AG09309 (cell line): ENCODE data around the gene ATP2B3.
A peak's percentile ranks its signal among the peaks of the same experiment; 100 is the strongest.

ENCODE experiments used
- DNase-seq: peaks from one replicate; pipeline ENCODE4 v3.0.0-alpha.2; 2010; ENCODE audit warnings: low read depth
- H3K4me3 ChIP-seq: 2 replicates; pipeline ENCODE4 v1.5.1; 2011; ENCODE audit warnings: mild to moderate bottlenecking, low read depth, low read length, moderate library complexity; ENCODE audit not compliant: control insufficient read depth
- TF ChIP-seq, protein P1 (sequence below): IDR thresholded peaks from 2 replicates; pipeline ENCODE4 v1.5.1; 2011; ENCODE audit warnings: mild to moderate bottlenecking, low read depth, low read length, inconsistent platforms; ENCODE audit not compliant: insufficient read depth, control insufficient read depth; ENCODE audit errors: missing control alignments

The ATP2B3 gene

DNA sequence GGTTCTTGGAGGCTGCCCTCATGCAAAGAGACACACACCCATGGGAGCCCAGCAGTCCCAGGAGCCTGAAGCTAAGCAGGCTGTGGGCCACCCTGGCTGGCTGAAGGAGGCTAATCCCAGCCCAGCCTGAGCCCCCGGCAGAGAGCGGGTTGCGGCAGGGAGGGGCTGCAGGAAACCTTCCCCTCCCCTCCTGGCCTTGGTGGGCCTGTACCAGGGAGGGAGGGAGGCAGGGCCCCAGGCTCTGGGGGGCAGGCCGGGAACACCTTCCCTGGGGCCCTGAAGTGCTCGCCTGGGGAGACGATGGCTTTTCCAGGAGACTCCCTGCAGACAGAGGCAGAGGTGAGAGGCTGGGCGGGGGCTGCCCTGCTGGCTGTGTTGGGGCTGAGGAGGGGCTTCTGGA, 19.0 kb upstream of the ATP2B3 start:
- DNase-seq: no peak
- H3K4me3 ChIP-seq: peak overlapping the region; percentile 9
- TF ChIP-seq, protein P1, sequence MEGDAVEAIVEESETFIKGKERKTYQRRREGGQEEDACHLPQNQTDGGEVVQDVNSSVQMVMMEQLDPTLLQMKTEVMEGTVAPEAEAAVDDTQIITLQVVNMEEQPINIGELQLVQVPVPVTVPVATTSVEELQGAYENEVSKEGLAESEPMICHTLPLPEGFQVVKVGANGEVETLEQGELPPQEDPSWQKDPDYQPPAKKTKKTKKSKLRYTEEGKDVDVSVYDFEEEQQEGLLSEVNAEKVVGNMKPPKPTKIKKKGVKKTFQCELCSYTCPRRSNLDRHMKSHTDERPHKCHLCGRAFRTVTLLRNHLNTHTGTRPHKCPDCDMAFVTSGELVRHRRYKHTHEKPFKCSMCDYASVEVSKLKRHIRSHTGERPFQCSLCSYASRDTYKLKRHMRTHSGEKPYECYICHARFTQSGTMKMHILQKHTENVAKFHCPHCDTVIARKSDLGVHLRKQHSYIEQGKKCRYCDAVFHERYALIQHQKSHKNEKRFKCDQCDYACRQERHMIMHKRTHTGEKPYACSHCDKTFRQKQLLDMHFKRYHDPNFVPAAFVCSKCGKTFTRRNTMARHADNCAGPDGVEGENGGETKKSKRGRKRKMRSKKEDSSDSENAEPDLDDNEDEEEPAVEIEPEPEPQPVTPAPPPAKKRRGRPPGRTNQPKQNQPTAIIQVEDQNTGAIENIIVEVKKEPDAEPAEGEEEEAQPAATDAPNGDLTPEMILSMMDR: peak; percentile 12

DNA sequence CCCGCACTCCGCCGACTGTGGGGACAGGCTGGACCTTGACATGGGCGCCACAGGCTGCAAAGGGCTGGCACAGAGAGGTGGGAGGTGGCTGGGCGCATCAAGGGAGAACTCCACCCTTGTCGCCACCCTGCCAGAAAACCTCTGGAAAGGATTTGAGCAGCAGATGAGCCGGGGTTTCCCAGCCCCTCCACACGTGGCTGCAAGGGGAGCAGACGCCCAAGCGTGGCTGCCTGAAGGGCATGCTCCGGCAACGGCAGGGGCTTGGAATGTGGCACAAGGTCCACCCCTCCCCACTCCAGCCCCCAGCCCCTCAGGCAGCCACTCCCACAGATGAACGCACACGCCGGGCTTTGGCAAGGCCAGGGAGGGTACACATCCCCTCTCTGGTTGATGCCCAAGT, 18.1 kb upstream of the ATP2B3 start:
- TF ChIP-seq, protein P1: no peak
- DNase-seq: no peak
- peak overlapping the region; percentile 12 for H3K4me3 ChIP-seq

DNA sequence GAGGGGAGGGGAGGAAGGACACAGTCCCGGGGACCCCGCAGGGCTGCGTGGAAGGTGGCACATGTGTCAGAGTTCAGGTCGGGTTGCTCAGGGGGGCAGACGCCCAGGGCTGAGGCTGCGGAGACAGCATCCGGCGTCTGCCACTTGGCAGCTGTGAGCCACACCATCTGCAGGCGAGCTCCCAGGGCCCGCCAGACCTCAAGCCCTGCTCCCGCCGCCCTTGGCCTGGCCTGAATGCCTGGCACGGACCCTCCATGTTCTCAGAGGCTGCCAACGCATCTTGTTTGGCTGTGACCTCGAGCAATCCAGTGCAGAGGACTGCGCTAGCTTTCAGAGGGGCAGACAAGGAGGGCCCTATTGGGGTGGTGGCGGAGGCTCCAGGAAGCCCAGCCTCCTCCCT, 17.6 kb upstream of the ATP2B3 start:
- TF ChIP-seq, protein P1: no peak
- peak overlapping the region; percentile 12 for H3K4me3 ChIP-seq
- DNase-seq: no peak

DNA sequence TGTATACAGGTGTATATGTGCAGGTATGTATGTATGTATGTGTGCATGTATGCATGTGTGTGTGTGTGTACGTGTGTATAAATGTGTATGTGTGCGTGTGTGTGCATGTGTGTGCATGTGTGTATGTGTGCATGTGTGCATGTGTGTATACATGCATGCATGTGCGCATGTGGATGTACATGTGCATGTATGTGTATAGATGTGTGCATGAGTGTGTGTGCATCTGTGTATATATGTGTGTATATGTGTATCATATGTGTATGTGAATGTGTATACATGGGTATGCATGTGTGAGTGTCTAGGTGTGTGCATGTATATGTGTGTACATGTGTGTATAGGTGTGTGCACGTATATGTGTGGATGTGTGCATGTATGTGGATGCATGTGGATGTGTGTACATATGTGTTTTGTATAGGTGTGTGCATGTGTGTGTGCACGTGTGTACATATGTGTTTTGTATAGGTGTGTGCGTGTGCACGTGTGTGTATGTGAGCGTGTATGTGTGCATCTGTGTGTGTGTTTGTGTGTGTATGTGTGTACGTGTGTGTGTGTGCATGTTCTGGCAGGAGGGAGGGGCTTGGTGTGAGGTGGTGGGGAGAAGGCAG, 16.7 kb upstream of the ATP2B3 start:
- TF ChIP-seq, protein P1: no peak
- no peak for DNase-seq

DNA sequence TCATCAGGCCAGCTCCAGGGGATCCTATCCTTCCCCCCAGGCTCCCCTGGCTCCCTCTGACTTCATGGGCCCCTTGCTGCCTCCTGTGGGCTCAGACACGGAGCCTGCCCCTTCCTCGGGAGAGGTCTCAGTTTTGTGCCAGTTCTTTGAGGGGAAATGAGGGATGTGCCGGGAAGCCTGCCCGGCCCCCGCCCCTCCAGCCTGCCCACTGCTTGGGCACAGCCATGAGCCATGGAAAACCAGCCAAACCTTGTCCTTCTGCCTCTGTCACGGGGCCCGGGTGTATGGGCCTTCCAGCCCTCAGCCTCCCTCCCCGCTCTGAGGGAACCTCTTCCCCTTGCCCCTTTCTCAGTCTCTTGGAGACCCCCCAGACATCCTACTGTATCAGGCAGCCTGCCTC, 15.9 kb upstream of the ATP2B3 start:
- no peak overlapping the region for H3K4me3 ChIP-seq
- TF ChIP-seq, protein P1: no peak
- DNase-seq: no peak

More for the DNA sequence above, 16.7 kb upstream of the ATP2B3 start:
- H3K4me3 ChIP-seq: no peak overlapping the region

DNA sequence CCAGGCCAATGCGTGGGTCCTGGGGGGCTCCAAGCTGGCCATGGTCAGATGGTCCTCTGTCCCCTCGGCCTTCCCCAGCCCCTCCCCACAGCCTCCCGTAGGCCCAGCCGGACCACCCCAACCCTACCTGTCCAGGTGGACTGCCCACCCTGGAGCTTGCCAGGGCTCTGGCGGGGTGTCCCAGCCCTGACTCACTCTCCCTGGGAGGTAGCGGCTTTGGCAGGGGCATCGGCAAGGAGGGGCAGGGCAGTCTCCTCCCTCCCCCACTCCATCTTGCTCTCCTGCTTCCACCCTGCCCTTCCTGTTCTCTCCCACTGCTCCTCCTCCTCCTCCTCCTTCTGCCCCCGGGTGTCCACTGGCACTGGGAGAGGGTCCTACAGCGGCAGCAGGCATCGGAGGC, 15.3 kb upstream of the ATP2B3 start:
- TF ChIP-seq, protein P1: no peak
- H3K4me3 ChIP-seq: no peak overlapping the region
- no peak for DNase-seq
